ENCODE results near the gene ANKRD40CL.
A peak's percentile ranks its signal among the peaks of the same experiment; 100 is the strongest.
"Not testable (repeated sequence)": the region's sequence is repeated elsewhere in the genome, so short reads cannot be mapped to it uniquely, and the experiment has no call there.

Gene ANKRD40CL

DNA sequence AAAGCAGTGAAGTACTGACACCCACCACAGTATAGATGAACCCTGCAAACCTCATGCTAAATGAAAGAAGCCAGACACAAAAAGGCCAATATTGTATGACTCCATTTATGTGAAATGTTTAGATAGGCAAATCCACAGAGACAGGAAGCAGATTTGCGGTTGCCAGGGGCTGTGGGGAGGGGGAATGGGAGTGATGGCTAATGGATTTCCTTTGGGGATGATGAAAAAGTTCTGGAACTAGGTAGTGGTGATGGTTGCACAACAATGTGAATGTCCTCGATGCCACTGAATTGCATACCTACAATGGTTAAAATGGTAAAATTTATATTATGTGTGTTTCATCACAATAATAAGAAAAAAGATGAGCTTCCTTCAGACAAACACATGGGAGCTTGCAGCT, 39.7 kb upstream of the ANKRD40CL start:
- TF ChIP-seq CTCF (IDR thresholded peaks at IDR 0.05; ENCODE audit: control insufficient read depth, extremely low read depth, insufficient read depth): no peak
- H3K4me3 ChIP-seq (ENCODE audit: low read depth, low read length): no peak overlapping the region
- no peak for DNase-seq (ENCODE audit: low read depth)

GRCh38 chr17:50806141-50806643, 38.9 kb upstream of the ANKRD40CL start:
- no peak overlapping the region for H3K4me3 ChIP-seq (ENCODE audit: low read depth, low read length)
- peak; percentile 32 for DNase-seq (ENCODE audit: low read depth)
- 0 out of 2 replicates have a peak, but pooled peaks have one; percentile 22 for TF ChIP-seq CTCF (IDR thresholded peaks at IDR 0.05; ENCODE audit: control insufficient read depth, extremely low read depth, insufficient read depth)

GRCh38 chr17:50805486-50805885, 38.2 kb upstream of the ANKRD40CL start:
- DNase-seq (ENCODE audit: low read depth): no peak

GRCh38 chr17:50804749-50805475, 37.6 kb upstream of the ANKRD40CL start:
- not testable (repeated sequence) for DNase-seq (ENCODE audit: low read depth); H3K4me3 ChIP-seq (ENCODE audit: low read depth, low read length)

More at GRCh38 chr17:50805486-50805885, 38.2 kb upstream of the ANKRD40CL start:
- no peak for TF ChIP-seq CTCF (IDR thresholded peaks at IDR 0.05; ENCODE audit: control insufficient read depth, extremely low read depth, insufficient read depth)
- H3K4me3 ChIP-seq (ENCODE audit: low read depth, low read length): no peak overlapping the region

DNA sequence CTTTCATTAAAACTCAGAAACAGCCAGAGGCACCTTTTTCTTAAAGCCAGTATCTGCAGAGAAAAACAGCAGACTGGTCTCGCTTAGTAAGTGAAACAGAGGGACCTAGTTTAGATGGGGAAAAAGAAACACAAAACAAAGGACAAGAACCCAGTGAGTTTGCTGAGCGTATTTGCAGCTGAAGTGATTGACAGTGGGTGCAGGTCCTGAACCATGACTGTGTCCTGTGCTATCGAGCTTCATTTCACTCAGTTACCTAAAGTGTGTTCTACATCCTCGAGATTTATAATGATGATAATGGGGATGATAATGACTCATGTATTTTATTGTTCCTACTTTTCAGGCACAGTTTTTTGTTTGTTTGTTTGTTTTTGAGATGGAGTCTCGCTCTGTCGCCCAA, 36.4 kb upstream of the ANKRD40CL start:
- peak; percentile 28 for DNase-seq (ENCODE audit: low read depth)
- TF ChIP-seq CTCF (IDR thresholded peaks at IDR 0.05; ENCODE audit: control insufficient read depth, extremely low read depth, insufficient read depth): no peak
- no peak overlapping the region for H3K4me3 ChIP-seq (ENCODE audit: low read depth, low read length)

GRCh38 chr17:50802609-50803571, 35.6 kb upstream of the ANKRD40CL start:
- H3K4me3 ChIP-seq (ENCODE audit: low read depth, low read length): no peak overlapping the region
- no peak for TF ChIP-seq CTCF (IDR thresholded peaks at IDR 0.05; ENCODE audit: control insufficient read depth, extremely low read depth, insufficient read depth)
- no peak for DNase-seq (ENCODE audit: low read depth)

GRCh38 chr17:50800196-50800700, 32.9 kb upstream of the ANKRD40CL start:
- no peak overlapping the region for H3K4me3 ChIP-seq (ENCODE audit: low read depth, low read length)
- no peak for TF ChIP-seq CTCF (IDR thresholded peaks at IDR 0.05; ENCODE audit: control insufficient read depth, extremely low read depth, insufficient read depth)
- no peak for DNase-seq (ENCODE audit: low read depth)
